AG10803 (cell line): Measurements from ENCODE around the gene RSRC1.

Source experiments
- DNase-seq: peaks from one replicate; pipeline ENCODE4 v3.0.0; 2010; ENCODE audit warnings: low read depth
- H3K4me3 ChIP-seq: 2 replicates; pipeline ENCODE4 v1.5.1; 2011; ENCODE audit warnings: mild to moderate bottlenecking, low read length, control low read depth
- TF ChIP-seq, protein P1 (sequence below): conservative IDR thresholded peaks from 2 replicates; pipeline ENCODE4 v1.5.1; 2011; ENCODE audit warnings: mild to moderate bottlenecking, low read length, control low read depth, inconsistent platforms

RSRC1 gene

DNA sequence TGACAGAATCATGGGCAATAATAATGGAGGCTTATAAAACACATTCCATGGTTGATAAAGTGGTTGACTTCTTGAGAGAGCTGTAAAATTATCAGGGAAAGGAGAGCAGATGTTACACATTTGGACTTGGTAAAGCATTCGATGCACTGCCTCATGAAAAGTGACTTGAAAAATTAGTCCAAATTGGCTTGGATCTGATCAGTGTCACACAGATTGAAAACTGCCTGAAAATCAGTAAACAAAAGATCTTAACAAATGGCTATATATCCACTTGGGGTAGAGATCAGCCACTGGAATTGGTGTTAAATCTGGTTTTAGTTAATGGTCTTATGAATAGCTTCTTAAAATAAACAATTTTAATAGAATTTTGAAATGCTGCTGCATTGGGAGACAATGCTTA, 24.0 kb upstream of the RSRC1 start:
- TF ChIP-seq, protein P1, sequence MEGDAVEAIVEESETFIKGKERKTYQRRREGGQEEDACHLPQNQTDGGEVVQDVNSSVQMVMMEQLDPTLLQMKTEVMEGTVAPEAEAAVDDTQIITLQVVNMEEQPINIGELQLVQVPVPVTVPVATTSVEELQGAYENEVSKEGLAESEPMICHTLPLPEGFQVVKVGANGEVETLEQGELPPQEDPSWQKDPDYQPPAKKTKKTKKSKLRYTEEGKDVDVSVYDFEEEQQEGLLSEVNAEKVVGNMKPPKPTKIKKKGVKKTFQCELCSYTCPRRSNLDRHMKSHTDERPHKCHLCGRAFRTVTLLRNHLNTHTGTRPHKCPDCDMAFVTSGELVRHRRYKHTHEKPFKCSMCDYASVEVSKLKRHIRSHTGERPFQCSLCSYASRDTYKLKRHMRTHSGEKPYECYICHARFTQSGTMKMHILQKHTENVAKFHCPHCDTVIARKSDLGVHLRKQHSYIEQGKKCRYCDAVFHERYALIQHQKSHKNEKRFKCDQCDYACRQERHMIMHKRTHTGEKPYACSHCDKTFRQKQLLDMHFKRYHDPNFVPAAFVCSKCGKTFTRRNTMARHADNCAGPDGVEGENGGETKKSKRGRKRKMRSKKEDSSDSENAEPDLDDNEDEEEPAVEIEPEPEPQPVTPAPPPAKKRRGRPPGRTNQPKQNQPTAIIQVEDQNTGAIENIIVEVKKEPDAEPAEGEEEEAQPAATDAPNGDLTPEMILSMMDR: no peak
- no peak overlapping the region for H3K4me3 ChIP-seq
- no peak for DNase-seq

DNA sequence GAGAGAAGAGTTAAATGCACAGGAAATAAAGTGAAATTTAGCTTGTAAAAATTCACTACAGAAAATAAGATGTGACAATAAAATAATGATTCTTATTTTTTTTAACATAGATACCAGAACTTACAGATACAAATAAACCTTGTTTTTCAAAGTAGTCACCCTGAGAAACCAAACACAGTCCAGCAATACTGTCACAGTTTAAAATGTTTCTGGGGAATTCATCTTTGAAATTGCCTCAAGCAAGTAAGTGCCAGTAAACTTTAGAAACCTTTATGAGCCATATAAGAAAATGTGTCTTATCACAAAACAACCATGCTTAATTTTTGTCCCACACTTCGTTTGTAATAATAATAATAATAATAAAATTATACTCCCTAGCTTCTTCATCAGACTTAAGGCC, 23.5 kb upstream of the RSRC1 start:
- no peak for DNase-seq
- H3K4me3 ChIP-seq: no peak overlapping the region
- TF ChIP-seq, protein P1: no peak

DNA sequence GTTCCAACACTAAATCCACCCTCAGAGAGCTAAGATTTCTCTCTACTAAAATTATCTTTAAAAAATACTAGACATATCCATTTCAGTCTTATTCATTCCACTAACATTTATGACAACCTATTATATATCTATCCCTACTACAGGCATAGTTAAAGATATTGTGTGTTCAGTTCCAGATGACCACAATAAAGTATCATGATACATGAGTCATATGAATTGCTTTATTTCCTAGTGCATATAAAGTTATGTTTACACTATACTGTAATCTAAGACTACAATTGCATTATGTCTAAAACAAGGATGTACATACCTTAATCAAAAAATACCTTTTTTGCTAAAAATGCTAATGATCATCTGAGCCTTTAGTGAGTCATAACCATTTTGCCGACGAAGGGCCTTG, 23.1 kb upstream of the RSRC1 start:
- no peak for DNase-seq
- TF ChIP-seq, protein P1: no peak

DNA sequence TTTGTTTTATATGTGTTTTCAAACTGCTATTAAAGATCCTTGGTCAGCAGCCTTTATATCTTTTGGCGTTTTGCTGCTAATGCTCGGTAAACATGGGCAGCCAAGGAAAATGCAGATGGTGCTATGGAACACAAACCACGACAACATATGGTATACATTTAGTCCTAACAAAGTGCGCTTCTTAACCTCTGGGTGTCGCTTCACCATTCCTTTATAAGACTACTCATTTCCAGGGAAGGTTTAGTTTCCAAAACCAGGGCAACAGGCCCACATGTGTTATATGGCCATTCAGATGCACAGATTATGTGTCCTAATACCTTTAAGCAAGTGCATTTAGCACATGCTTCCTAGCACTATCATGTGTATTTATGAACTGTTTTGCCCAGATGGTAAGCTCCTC, 18.4 kb upstream of the RSRC1 start:
- TF ChIP-seq, protein P1: peak; percentile 46
- peak; percentile 55 for DNase-seq
- H3K4me3 ChIP-seq: no peak overlapping the region

More for the DNA sequence above, 23.1 kb upstream of the RSRC1 start:
- no peak overlapping the region for H3K4me3 ChIP-seq

DNA sequence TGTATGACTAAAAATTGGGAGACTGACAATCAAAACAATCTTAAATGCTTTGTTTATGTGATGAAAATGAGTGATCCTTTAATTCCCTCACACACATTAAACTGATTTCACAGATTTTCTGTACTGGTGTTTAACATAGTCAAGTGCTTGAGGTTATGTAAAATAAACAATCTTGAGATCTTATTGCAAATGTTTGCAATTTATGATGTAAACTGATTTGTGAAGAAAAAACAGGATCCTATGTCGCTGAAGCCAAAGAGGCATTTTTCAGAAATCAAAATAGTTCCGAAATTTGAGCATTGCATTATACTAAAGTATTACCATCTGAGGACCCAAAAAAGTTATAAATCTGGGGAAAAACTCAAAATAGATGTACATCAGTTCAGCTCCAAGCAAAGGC, 16.4 kb upstream of the RSRC1 start:
- TF ChIP-seq, protein P1: no peak
- DNase-seq: no peak
- H3K4me3 ChIP-seq: no peak overlapping the region

DNA sequence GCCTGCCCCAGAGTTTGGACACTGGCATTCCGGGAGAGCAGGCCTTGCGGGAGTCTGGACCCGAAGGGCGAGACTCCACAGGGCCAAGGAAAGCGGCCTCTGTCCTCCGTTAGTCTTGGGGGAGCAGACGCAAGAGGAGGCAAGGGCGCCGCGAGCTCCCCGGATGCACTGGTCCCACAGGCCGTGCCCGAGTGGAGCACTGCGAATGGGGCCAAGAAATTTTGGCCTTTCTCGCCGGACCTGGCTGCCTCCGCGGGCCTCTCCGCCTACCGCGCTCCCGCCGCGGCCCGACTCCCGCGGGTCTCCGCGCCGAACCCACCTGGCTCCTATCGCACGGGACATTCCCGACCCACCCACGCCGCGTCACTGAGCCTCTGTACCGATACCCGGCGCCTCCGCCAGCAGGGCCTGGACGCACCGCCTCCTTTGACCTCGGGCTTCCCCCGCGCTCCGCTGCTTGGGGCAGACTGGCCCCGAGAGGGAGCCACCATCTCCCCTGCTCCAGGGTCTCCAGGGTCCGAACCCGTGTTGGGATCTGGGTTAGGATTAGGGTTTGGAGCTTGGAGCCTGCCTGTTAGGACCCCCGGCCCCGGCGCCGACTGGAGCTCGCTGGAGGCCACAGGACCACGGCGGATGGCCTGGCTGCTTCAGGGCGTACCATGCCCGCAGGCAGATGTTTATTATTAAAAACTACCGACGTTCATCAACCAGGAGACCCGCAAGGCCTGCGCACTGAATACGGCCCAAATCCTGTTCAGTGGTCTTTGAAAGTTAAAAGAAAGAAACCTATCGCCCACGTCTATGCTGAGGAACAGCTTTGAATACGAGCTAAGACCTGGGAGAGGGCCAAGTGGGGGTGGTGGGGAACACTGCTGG, 15.4 kb upstream of the RSRC1 start:
- no peak for DNase-seq
- no peak overlapping the region for H3K4me3 ChIP-seq
- TF ChIP-seq, protein P1: no peak
